ENCODE measurements around the gene RBM20.
"Not testable (repeated sequence)": the region's sequence is repeated elsewhere in the genome, so short reads cannot be mapped to it uniquely, and the experiment has no call there.

Gene RBM20

DNA sequence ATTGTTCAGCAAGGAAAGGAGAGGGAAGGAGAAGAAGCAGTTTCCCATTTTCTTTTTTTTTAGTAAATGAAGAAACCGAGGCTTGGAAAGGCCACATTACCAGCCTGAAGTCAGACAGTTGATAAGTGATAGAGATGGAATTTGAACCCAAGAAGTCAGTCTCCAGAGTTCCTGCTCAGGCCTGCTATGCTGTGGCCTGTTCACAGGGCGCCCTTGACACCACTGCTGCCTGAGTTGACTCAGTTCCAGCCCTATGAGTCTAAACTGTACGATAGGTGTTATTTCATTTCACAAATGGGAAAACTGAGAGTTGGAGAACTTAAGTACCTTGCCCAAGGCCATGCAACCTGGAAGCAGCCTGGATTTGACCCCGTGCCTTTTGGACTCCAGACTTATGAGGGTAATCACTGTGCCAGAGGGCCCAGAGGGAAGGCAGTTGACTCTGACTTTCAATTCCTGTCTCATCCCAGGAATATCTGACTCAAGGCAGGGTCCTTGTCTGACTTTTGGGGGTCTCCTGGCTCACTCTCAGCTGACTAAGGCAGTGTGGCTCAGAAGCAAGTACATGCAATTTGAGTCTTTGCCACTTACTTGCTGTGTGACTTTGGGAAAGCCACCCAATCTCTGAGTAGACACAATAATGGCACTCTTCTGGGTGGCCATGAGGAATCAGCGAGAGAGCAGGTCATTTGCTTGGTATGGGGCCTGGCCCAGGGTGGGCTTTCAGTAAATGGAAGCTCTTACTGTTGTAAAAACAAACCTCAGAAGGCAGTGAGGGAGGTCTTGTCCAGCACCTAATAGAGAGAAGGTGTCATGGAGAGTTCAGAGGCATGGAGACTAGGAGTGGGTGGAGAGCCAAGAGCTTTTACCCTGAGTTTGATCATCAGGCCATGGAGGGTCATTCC is 17.9 kb upstream of the RBM20 start:
- DNase-seq (ENCODE audit: low spot score): no peak

DNA sequence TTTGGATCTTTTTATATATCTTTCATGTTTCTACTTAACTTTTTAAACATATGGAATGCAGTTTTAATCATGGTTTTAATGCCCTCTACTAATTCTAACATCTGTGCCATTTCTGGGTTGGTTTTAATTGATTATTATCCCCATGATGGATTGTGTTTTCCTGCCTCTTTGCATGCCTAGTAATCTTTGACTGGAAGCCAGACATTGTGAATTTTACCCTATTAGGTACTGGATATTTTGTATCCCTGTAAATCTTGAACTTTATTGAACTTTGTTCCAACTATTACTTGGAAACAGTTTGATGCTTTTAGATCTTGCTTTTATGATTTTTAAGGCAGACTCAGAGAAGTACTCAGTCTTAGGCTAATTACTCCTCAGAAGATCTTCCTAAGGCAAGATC is 16.0 kb upstream of the RBM20 start:
- DNase-seq (ENCODE audit: low spot score): no peak

DNA sequence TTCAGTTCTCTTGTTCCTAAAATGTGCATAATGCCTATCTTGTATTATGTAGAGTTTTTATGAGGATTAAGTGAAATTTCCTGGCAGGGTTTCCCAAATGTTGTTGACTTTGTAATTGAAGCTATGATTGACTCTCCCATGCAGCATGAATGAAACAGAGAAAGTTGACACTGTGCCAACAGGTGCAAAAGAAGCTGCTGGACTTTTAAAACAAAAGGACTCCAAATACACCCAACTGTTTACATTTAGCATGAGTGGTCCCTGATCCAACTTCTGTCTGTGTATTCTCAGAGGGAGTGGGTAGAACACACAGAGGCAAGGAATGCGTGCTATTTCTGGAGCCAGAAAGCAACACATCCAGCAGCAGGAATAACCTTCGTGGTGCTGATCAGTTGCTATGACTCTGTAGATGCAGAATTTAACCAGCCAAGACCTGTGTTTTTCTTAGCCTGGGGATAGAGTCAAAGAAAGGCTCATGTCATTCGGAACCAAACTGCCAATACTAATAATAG is 14.4 kb upstream of the RBM20 start:
- DNase-seq (ENCODE audit: low spot score): no peak

GRCh38 chr10:110631934-110632333 is 12.2 kb upstream of the RBM20 start:
- no peak for DNase-seq (ENCODE audit: low spot score)

DNA sequence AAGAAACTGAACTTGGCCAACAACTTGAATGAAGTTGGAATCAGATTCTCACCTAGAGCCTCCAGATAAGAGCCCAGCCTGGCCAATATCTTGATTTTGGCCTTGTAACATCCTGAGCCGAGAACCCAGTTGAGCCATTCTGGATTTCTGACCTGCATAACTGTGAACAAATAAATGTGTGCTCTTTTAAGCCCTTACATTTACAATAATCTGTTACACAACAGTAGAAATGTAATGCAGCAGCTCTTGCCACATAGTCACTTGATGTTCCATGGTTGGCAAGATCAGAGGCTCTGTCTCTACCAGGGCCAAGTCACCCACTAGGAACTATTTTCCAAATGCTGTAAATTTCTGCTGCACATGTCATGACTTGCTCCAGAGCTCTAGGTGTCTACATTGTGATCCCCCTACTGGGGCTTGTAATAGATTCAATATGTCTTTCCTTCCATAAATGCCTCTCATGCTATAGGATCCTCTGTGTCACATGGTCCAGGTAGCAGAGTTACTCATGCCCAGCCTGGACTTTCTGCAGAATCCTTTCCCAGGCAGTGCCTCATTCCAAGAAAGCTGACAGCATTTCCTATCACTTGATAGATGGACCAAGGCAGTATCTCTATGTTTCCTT is 11.4 kb upstream of the RBM20 start:
- no peak for DNase-seq (ENCODE audit: low spot score)

DNA sequence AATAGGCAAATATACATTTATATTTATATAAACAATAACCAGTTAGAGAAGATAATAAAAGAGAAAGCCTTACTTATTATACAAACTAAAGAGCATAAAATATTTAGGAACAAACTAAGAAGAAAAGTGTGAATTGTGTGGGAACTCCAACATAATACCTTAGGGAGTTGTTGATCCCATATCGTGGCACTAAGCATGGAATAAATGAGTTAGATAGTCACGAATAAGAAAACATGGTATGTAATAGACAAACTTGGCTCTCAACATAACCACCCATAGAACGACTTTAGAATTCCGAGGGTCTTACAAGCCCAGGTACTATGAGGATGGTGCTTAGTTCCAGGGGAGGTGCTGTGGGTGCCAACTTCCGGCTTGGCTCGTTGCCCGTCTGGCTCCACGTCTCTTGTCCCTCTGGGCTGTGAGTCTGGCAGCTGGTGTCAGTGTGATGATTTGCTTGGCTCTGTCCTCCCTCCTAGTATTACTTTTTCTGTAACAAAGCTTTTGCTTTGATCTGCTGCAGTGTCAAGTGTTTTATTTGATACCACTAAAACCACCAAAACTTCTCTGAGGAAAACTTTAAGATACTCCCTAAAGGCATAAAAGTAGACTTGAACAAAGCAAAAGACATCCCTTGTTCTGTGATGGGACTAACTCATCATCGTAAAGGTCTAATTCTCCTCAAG is 9.5 kb upstream of the RBM20 start:
- peak; percentile 69 for DNase-seq (ENCODE audit: low spot score)

GRCh38 chr10:110636572-110636931 is 7.6 kb upstream of the RBM20 start:
- no peak for DNase-seq (ENCODE audit: low spot score)

DNA sequence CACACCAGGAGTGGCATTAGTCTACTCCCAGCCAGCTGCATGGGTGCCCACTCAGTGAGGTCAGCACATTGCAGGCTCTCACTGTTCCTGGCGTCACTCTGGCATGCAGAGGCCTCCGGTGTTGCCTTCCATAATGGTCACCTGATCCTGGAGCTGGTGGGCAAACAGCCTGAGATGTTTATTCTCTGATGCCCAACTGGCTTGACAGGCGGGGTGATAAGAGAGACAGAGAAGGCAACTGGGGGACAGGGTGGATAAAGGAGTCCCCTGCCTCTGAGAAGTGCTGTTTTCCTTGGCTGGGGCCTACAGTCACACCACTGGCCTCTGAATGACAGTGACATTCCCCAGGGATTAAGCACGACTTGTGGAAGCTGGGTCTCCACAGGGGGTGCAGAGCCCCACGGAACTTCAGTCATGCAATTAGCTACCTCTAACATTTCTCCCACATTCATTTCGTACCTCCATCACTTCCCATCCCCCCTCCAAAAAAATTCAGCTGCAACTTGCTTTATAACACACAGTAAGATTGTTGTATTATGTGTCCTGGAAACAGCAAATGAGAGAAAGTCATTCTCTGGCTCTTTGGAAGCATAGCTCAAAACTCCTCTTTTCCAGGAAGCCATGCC is 7.1 kb upstream of the RBM20 start:
- DNase-seq (ENCODE audit: low spot score): no peak

GRCh38 chr10:110637558-110638053 is 6.5 kb upstream of the RBM20 start:
- DNase-seq (ENCODE audit: low spot score): peak; percentile 65

DNA sequence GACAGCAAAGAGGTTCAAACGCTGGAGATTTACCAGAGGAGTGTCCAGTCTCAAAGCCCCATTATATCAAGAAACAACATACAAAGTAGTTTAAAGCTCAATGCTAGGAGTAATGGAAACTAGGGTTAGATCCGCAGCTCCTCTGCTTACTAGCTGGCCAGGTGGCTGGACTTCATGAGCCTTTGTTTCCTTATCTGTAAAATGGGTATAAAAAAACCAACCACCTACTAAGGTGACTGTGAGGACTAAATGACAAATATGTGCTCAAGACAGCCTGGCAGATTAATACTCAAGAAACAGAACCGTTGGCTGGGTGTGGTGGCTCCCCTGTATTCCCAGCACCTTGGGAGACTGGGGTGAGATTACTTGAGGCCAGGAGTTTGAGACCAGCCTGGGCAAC is 5.8 kb upstream of the RBM20 start:
- no peak for DNase-seq (ENCODE audit: low spot score)

- DNase-seq (ENCODE audit: low spot score): not testable (repeated sequence)
Observed at GRCh38 chr10:110639046-110639445, 5.1 kb upstream of the RBM20 start.

DNA sequence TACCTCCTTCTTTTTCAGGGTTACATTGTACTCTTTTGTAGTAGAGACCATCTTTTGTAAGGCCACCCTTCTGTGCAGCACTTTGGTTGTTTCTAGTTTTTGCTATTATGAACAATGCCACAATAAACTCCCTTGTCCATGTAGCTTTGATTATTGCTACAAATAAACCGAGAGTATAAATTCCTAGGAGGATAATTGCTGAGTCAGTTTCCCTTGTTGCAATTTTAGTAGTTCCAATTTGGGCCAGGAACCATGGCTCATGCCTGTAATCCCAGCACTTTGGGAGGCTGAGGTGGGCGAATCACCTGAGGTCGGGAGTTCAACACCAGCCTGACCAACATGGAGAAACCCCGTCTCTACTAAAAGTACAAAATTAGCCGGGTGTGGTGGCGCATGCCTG is 4.3 kb upstream of the RBM20 start:
- not testable (repeated sequence) for DNase-seq (ENCODE audit: low spot score)

- DNase-seq (ENCODE audit: low spot score): peak; percentile 97
Observed at GRCh38 chr10:110641256-110641655, 2.9 kb upstream of the RBM20 start.

DNA sequence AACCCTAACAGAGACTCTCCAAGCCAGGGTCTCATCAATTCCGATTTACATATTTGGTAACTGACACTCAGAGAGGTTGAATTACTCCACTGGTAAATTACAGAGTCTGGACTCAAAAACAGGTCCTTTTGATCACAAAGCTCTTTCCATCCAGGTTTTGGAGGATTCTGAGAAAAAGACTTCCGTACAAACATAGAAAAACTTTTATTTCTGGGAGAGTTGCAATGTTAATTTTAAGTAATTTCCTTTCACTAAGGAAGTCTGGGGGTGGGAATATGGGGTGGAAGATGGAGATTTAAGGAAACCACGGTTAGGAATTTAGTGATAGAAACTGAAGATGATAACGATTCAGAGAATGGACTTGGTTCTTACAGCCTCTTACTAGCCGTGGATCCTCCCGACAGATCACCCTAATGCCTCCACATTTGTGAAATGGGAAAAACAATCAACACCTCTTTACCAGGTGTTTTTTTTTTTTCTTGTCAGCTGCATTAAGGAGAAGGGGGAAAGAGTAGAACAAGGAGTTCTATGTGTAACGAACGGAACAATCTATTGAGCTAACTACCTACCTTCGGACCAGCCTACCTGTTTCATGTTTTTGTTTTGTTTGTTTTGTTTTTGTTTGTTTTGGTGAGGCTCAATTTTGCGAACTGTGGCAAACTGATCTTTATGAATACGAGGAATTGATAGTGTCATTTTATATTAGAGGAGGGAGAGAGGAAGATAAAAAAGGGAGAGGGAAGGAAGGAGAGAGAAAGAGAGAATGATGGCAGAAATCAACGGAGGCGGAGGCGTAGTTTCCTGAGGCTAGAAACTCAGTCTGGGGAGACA is 1.7 kb upstream of the RBM20 start:
- no peak for DNase-seq (ENCODE audit: low spot score)

- DNase-seq (ENCODE audit: low spot score): peak; percentile 75
Observed at GRCh38 chr10:110643035-110643652, 992 bp upstream of the RBM20 start.

DNA sequence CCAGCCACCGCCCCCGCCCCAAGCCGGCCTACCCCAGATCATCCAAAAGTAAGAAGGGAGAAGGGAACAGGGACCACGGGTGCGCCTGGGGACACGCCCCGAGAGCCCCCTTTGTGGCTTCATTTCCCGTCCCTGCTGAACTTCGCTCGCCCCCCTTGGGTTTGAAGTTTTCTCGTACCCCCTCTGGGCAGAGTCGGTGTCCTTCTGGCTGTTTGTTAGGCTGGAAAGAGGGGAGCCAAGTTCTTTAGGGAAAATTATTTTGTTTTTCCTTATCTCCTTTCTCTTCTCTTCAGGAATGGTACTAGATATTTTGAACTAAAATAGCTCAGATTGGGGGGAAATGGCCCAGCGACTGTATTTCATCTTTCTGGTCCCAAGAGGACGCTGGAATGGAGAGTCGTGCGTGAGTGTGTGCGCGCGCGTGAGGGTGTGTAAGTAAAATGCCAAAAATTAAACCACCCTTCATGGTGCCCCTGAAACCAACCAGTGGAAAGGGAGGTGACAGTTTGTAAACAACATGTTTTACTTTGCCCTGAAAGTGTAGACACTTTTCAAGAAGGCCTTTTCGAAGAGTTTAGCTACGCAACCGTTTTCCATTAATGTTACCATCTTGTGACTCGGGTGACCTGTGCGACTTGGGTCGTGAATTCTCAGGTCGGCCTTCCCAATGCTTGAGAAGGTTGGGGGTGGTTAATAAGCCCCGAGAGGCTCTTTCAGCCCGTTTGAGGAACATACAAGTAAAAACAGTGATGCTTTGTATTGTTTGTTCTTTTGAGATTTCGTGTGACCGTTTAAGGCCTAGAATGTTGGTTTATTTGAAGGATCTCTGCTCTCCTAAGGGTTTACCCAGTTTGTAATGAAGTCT is 694 bp downstream of the RBM20 start:
- peak; percentile 48 for DNase-seq (ENCODE audit: low spot score)

- DNase-seq (ENCODE audit: low spot score): peak; percentile 92
Observed at GRCh38 chr10:110646417-110647135, 2.4 kb downstream of the RBM20 start.

GRCh38 chr10:110647136-110647430 is 2.9 kb downstream of the RBM20 start:
- DNase-seq (ENCODE audit: low spot score): peak; percentile 51

GRCh38 chr10:110648692-110649346 is 4.7 kb downstream of the RBM20 start:
- no peak for DNase-seq (ENCODE audit: low spot score)
